ENCODE data around the gene TBC1D1.

- TF ChIP-seq POLR2A (IDR thresholded peaks at IDR 0.05) (no peak), CTCF (IDR thresholded peaks at IDR 0.05) (no peak), POLR2AphosphoS5 (IDR thresholded peaks at IDR 0.05) (no peak)
Measured at GRCh38 chr4:38128478-38129459, 237.9 kb downstream of the TBC1D1 start.

All from prostate gland (tissue), 2 donors.